ENCODE measurements around the gene COQ8B.
"Not testable (repeated sequence)": the region's sequence is repeated elsewhere in the genome, so short reads cannot be mapped to it uniquely, and the experiment has no call there.

The COQ8B gene

GRCh38 chr19:40741527-40742390 is 25.1 kb upstream of the COQ8B start:
- FAIRE-seq = no peak

GRCh38 chr19:40740747-40741146 is 24.1 kb upstream of the COQ8B start:
- no peak for FAIRE-seq

- FAIRE-seq = no peak
Measured at GRCh38 chr19:40739871-40740703, 23.4 kb upstream of the COQ8B start.

- FAIRE-seq = no peak
Measured at GRCh38 chr19:40739030-40739839, 22.5 kb upstream of the COQ8B start.

- no peak for FAIRE-seq
Measured at GRCh38 chr19:40737102-40737644, 20.5 kb upstream of the COQ8B start.

- FAIRE-seq = no peak
Measured at GRCh38 chr19:40736661-40737060, 20.0 kb upstream of the COQ8B start.

- no peak for FAIRE-seq
Measured at GRCh38 chr19:40735013-40735771, 18.5 kb upstream of the COQ8B start.

GRCh38 chr19:40733149-40733548 is 16.5 kb upstream of the COQ8B start:
- no peak for FAIRE-seq

GRCh38 chr19:40732304-40732703 is 15.6 kb upstream of the COQ8B start:
- not testable (repeated sequence) for FAIRE-seq

- not testable (repeated sequence) for FAIRE-seq
Measured at GRCh38 chr19:40730065-40730464, 13.4 kb upstream of the COQ8B start.

GRCh38 chr19:40726279-40726678 is 9.6 kb upstream of the COQ8B start:
- no peak for FAIRE-seq

- no peak for FAIRE-seq
Measured at GRCh38 chr19:40724855-40725254, 8.2 kb upstream of the COQ8B start.

GRCh38 chr19:40724315-40724714 is 7.6 kb upstream of the COQ8B start:
- no peak for FAIRE-seq

GRCh38 chr19:40723661-40724254 is 7.1 kb upstream of the COQ8B start:
- FAIRE-seq = no peak

- no peak for FAIRE-seq
Measured at GRCh38 chr19:40721936-40722661, 5.4 kb upstream of the COQ8B start.

- no peak for FAIRE-seq
Measured at GRCh38 chr19:40721140-40721486, 4.4 kb upstream of the COQ8B start.

GRCh38 chr19:40719414-40719894 is 2.8 kb upstream of the COQ8B start:
- no peak for FAIRE-seq

GRCh38 chr19:40718774-40719391 is 2.2 kb upstream of the COQ8B start:
- FAIRE-seq = no peak

- no peak for FAIRE-seq
Measured at GRCh38 chr19:40717880-40718773, 1.4 kb upstream of the COQ8B start.
